ENCODE results near the gene CFAP221.
"Not testable (repeated sequence)": the region's sequence is repeated elsewhere in the genome, so short reads cannot be mapped to it uniquely, and the experiment has no call there.

The CFAP221 gene

DNA sequence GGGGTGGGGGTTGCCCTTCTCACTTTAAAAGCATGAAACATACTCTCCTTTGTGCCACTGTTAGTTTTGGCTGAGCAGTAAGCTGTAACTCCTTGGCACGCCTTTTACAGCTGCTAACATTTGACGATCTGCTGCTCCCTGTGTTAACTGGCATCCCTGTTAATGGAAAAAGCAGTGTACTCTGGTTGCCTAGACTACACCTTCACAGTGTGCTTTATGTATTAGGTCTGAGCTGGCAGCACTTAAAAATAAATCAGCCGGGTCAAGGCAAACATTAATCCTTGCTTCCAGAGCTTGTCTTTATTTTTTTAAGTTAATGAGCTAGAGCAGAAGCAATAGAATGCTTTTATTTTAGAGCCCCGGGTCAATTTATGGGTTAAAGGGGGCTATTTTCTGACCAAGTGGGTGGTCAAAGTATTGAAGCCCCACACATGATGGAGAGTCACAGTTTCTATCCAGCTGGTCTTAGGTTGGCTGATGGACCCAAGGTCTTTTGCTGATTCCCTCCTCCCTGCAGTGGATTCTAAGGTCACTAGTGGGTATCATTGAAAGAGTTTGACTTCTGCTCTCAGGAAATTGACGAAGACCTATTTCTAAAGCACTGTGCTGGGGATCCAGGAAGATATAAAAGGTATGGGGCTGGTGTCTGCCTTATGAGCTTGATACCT lies 54.5 kb downstream of the CFAP221 start:
- TF ChIP-seq CTCF (conservative IDR thresholded peaks at IDR 0.05; ENCODE audit: low read depth, low read length) = no peak
- DNase-seq (ENCODE audit: low read depth) = no peak
- H3K4me3 ChIP-seq (ENCODE audit: low read depth, low read length) = no peak overlapping the region

- no peak for TF ChIP-seq CTCF (conservative IDR thresholded peaks at IDR 0.05; ENCODE audit: low read depth, low read length)
- no peak for DNase-seq (ENCODE audit: low read depth)
- H3K4me3 ChIP-seq (ENCODE audit: low read depth, low read length) = no peak overlapping the region
These were observed 55.1 kb downstream of the CFAP221 start for GRCh38 chr2:119599384-119599783.

GRCh38 chr2:119605096-119605495 lies 60.8 kb downstream of the CFAP221 start:
- TF ChIP-seq CTCF (conservative IDR thresholded peaks at IDR 0.05; ENCODE audit: low read depth, low read length) = no peak
- H3K4me3 ChIP-seq (ENCODE audit: low read depth, low read length) = no peak overlapping the region
- DNase-seq (ENCODE audit: low read depth) = no peak

- no peak for DNase-seq (ENCODE audit: low read depth)
- no peak for TF ChIP-seq CTCF (conservative IDR thresholded peaks at IDR 0.05; ENCODE audit: low read depth, low read length)
- no peak overlapping the region for H3K4me3 ChIP-seq (ENCODE audit: low read depth, low read length)
These were observed 62.4 kb downstream of the CFAP221 start for GRCh38 chr2:119606674-119607073.

GRCh38 chr2:119608553-119608952 lies 64.3 kb downstream of the CFAP221 start:
- H3K4me3 ChIP-seq (ENCODE audit: low read depth, low read length) = no peak overlapping the region
- no peak for DNase-seq (ENCODE audit: low read depth)
- no peak for TF ChIP-seq CTCF (conservative IDR thresholded peaks at IDR 0.05; ENCODE audit: low read depth, low read length)

DNA sequence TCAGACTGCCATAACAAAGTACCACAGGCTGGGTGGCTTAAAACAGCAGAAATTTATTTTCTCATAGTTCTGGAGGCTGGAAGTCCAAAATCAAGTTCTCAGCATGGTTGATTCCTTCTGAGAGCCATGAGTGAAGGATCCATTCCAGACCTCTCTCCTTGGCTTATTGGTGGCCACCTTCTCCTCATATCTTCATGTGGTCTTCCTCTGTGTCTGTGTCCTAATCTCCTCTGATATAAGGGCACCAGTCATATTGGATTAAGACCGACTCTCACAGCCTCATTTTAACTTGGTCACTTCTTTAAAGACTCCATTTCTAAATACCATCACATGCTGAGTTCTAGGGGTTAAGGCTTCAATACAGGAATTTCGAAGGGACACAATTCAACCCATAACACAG lies 65.1 kb downstream of the CFAP221 start:
- DNase-seq (ENCODE audit: low read depth) = no peak
- H3K4me3 ChIP-seq (ENCODE audit: low read depth, low read length) = no peak overlapping the region
- no peak for TF ChIP-seq CTCF (conservative IDR thresholded peaks at IDR 0.05; ENCODE audit: low read depth, low read length)

- DNase-seq (ENCODE audit: low read depth); H3K4me3 ChIP-seq (ENCODE audit: low read depth, low read length): not testable (repeated sequence)
These were observed 69.9 kb downstream of the CFAP221 start for GRCh38 chr2:119614140-119614539.
